BLaER1 treated with 17β-estradiol and CSF1 and Interleukin-3, amounts not matched to agents 10 nM and 100 nM (cell line): ENCODE data around the gene FKBP5.

Source experiments
- H3K27ac ChIP-seq, 11 experiments: shearing (Covaris generic); formaldehyde crosslinking; 2 replicates each; pipeline ENCODE4 v1.8.1; 2022
- H3K27me3 ChIP-seq, 11 experiments: shearing (Covaris generic); formaldehyde crosslinking; 2 replicates each; pipeline ENCODE4 v1.8.1; 2022
- H3K36me3 ChIP-seq, 11 experiments: shearing (Covaris generic); formaldehyde crosslinking; 2 replicates each; pipeline ENCODE4 v1.8.1; 2022
- H3K4me1 ChIP-seq, 10 experiments: shearing (Covaris generic); formaldehyde crosslinking; 2 replicates each; pipeline ENCODE4 v1.8.1; 2022
- H3K4me2 ChIP-seq, 11 experiments: shearing (Covaris generic); formaldehyde crosslinking; 2 replicates each; pipeline ENCODE4 v1.8.1; 2022
- H3K4me3 ChIP-seq, 10 experiments: shearing (Covaris generic); formaldehyde crosslinking; 2 replicates each; pipeline ENCODE4 v1.8.1; 2022
- H3K9ac ChIP-seq, 11 experiments: shearing (Covaris generic); formaldehyde crosslinking; 2 replicates each; pipeline ENCODE4 v1.8.1; 2022
- H3K9me3 ChIP-seq, 11 experiments: shearing (Covaris generic); formaldehyde crosslinking; replicated peaks in 1 of 11; 2 replicates each; pipeline ENCODE4 v1.8.1; 2022
- H4K20me1 ChIP-seq, 11 experiments: shearing (Covaris generic); formaldehyde crosslinking; 2 replicates each; pipeline ENCODE4 v1.8.1; 2022
- Cebpa-rat ChIP-seq, 11 experiments: shearing (Covaris generic); IDR thresholded peaks; 2 replicates each; pipeline ENCODE4 v1.8.1; 2022

The FKBP5 gene

DNA sequence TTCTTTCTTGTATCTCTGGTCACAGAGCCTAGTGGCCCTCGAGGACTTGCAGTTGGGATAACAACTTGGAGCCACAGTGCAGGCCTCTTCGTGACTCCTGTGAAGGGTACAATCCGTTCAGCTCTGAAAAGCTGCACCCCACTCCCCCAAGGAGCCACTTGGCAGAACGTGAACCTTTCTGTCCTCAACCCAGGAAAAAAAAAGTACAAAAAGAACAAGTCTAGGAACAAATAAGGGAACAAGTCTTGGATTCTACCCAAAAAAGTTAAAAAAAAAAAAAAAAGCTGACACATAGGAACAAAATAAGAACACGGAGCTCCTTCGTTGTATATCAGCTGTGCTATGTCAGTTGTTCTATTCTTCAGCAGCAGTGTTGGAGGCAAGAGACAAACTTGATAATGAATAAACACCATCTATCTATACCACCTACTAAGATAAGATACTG is 98.1 kb downstream of the FKBP5 start:
- Histone ChIP-seq H3K4me1 (peaks cover 0 to 21% (median 0%) of the 10 kb centered on the region in 10 experiments; a peak in 7 of 20 replicates), H3K4me3 (no peak overlapping the region), H3K4me2 (no peak overlapping the region), H3K36me3 (peaks cover 40 to 98% (median 81%) of the 10 kb centered on the region in 11 experiments), H3K27me3 (no peaks in the 10 kb centered on the region), H3K27ac (no peak overlapping the region), H3K9ac (no peak overlapping the region), H3K9me3 (no peaks in the 10 kb centered on the region), H4K20me1 (no peaks in the 10 kb centered on the region)
- no peak for TF ChIP-seq Cebpa-rat (IDR thresholded peaks at IDR 0.05)

DNA sequence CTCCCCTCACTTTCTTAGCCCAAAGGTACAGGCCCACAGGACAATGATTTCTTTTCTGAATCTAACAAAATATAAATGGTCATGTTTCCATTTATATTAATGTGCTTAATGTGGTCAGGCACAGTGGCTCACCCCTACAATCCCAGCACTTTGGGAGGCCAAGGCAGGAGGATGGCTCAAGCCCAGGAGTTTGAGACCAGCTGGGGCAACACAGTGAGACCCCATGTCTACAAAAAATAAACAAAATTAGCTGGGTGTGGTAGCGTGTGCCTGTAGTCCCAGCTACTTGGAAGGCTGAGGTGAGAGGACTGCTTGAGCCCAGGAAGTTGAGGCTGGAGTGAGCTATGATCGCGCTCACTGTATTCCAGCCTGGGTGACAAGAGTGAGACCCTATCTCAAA is 98.8 kb downstream of the FKBP5 start:
- Histone ChIP-seq H3K9ac (no peak overlapping the region), H3K4me2 (no peak overlapping the region), H3K27ac (no peak overlapping the region), H3K9me3 (no peaks in the 10 kb centered on the region), H3K4me3 (no peak overlapping the region), H4K20me1 (no peaks in the 10 kb centered on the region), H3K27me3 (no peaks in the 10 kb centered on the region), H3K4me1 (peaks cover 0 to 21% (median 0%) of the 10 kb centered on the region in 10 experiments; a peak in 7 of 20 replicates), H3K36me3 (peaks cover 32 to 93% (median 74%) of the 10 kb centered on the region in 11 experiments; a peak in 21 of 22 replicates)
- TF ChIP-seq Cebpa-rat (IDR thresholded peaks at IDR 0.05) = no peak

DNA sequence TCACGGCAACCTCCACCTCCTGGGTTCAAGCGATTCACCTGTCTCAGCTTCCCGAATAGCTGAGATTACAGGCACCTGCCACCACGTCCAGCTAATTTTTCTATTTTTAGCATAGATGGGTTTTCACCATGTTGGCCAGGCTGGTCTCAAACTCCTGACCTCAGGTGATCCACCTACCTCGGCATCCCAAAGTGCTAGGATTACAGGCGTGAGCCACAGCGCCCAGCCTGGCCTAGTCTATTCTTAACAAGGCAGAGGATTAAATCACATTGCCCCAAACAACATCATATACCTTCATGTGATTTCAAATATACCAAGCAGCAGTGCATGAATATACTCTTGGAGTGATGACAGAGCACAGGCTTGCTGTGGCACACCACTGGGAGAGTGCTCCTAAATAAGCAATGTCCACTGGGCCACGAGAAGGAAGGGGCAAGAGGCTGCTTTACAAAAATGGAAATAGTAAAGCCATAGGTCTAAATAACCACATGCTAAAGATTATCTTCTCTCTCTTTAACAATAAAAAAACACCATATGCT is 99.4 kb downstream of the FKBP5 start:
- H3K4me1 ChIP-seq = peaks cover 0 to 21% (median 0%) of the 10 kb centered on the region in 10 experiments; a peak in 7 of 20 replicates
- H3K27me3 ChIP-seq = no peaks in the 10 kb centered on the region
- TF ChIP-seq Cebpa-rat (IDR thresholded peaks at IDR 0.05) = no peak
- H4K20me1 ChIP-seq = no peaks in the 10 kb centered on the region
- H3K9me3 ChIP-seq = no peaks in the 10 kb centered on the region
- H3K4me2 ChIP-seq = no peak overlapping the region
- H3K4me3 ChIP-seq = no peak overlapping the region
- no peak overlapping the region for H3K27ac ChIP-seq
- H3K36me3 ChIP-seq = peaks cover 26 to 87% (median 69%) of the 10 kb centered on the region in 11 experiments; a peak in 21 of 22 replicates
- no peak overlapping the region for H3K9ac ChIP-seq

DNA sequence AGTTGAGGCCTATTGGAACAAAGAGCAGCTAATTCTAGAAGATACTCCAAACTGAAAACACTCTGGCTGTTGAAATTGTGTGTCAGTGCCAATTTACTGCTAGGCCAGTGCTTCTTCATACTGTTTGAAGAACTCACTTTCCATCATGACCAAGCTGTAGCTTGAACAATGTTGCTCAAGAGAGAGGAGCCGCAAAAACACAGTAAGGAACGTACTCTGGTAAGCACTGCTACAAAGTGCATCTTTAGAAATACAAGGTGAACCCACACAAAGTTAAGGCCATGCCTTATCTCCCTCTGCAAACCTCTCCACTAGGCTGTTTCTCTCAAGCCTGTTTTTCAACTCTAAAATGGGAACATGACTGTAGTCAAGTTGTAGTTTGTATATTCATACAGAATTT is 101.5 kb downstream of the FKBP5 start:
- Histone ChIP-seq H4K20me1 (no peaks in the 10 kb centered on the region), H3K4me1 (peaks cover 9 to 28% (median 15%) of the 10 kb centered on the region in 10 experiments), H3K4me2 (peak overlapping the region in 1 of 11 experiments; percentile 22; a peak in 1 of 22 replicates), H3K4me3 (no peak overlapping the region), H3K27ac (no peak overlapping the region), H3K9me3 (no peaks in the 10 kb centered on the region), H3K27me3 (no peaks in the 10 kb centered on the region), H3K36me3 (peaks cover 18 to 66% (median 52%) of the 10 kb centered on the region in 11 experiments; a peak in 21 of 22 replicates), H3K9ac (no peak overlapping the region)
- TF ChIP-seq Cebpa-rat (IDR thresholded peaks at IDR 0.05) = no peak

DNA sequence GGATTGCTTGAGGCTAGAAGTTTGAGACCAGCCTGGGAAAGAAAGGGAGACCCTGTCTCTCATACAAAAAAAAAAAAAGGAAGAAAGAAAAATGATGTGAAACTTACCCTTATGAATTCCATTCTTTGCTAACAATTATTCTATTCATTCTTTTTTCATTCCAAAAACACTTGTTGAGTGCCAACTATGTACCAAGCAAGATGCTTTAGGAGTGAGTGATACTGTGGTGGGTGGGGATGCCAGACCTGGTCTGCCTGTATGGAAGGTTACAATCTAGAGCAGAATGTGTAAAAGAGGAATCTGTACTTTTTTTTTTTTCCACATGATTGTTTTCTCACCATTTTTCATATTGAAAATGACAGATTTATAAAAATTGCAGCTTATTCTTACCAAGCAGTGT is 102.2 kb downstream of the FKBP5 start:
- Histone ChIP-seq H3K9ac (no peak overlapping the region), H3K36me3 (peaks cover 18 to 60% (median 45%) of the 10 kb centered on the region in 11 experiments; a peak in 21 of 22 replicates), H3K4me2 (peak overlapping the region in 1 of 11 experiments; percentile 22; a peak in 1 of 22 replicates), H3K4me1 (peaks cover 15 to 34% (median 21%) of the 10 kb centered on the region in 10 experiments), H3K9me3 (no peaks in the 10 kb centered on the region), H3K27me3 (no peaks in the 10 kb centered on the region), H3K27ac (0 out of 22 replicates have a peak overlapping the region, but pooled peaks of 1 of the 11 experiments have one; percentile 3), H3K4me3 (no peak overlapping the region), H4K20me1 (no peaks in the 10 kb centered on the region)
- TF ChIP-seq Cebpa-rat (IDR thresholded peaks at IDR 0.05) = no peak

DNA sequence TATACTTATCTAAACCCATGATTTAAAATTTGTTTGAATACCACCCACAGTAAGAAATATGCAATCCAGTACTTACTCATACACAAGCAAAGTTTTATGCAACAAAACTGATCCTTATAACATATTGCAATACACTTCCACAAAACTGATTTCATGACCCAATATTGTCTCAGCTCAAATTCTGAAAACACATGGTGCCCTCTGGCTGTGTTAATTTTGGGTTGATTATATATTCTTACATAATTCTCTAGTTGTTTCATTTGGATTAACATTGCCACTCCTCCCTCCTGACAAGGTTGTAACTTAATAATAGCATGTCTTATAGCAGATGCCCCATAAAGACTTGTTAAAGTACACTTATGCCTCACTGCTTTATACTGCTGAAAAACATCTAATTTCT is 103.1 kb downstream of the FKBP5 start:
- no peak overlapping the region for H3K27ac ChIP-seq
- no peaks in the 10 kb centered on the region for H4K20me1 ChIP-seq
- H3K36me3 ChIP-seq = peaks cover 17 to 52% (median 37%) of the 10 kb centered on the region in 11 experiments; a peak in 21 of 22 replicates
- H3K9ac ChIP-seq = no peak overlapping the region
- no peaks in the 10 kb centered on the region for H3K27me3 ChIP-seq
- H3K9me3 ChIP-seq = no peaks in the 10 kb centered on the region
- no peak overlapping the region for H3K4me2 ChIP-seq
- H3K4me1 ChIP-seq = peaks cover 16 to 38% (median 30%) of the 10 kb centered on the region in 10 experiments
- no peak for TF ChIP-seq Cebpa-rat (IDR thresholded peaks at IDR 0.05)
- no peak overlapping the region for H3K4me3 ChIP-seq

DNA sequence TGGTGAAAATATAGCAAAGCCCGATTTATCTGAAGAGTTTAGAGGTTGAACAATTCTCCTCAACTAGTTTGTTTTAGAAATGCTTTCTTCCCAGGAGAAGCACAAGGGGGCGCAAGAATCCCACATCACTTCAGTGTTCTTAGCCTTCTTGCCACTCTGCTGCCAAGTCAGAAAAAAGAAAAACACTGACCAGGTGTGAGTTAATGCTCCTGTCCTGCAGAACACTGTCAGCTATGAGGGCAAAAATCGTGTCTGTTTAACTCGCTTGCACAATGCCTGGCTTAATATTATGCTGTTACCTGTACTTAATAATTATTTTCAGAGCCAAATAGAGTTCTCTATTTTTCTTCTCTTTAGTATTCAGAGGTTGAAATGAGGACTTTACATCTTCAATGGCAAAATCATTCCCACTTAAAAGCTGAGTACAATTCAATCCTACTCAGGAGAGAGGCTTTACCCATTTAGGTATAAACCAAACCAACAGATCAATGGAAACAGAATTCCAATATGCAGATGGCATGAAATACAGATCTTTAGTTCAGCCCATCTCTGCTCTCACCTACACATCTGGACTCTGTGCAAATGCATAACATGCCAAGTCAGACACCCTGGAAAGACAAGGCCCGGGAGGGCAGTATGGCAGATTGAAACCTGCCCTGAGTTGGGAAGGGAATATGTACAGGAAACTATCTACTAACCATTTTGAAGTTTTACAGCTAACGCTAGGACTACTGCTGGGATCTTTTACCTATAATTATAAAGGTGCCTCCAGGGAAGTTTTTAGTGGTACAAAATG is 104.6 kb downstream of the FKBP5 start:
- no peak overlapping the region for H3K27ac ChIP-seq
- no peak overlapping the region; a peak in 1 of 22 replicates for H3K9ac ChIP-seq
- H3K4me2 ChIP-seq = no peak overlapping the region
- no peaks in the 10 kb centered on the region for H3K9me3 ChIP-seq
- no peaks in the 10 kb centered on the region for H3K27me3 ChIP-seq
- H4K20me1 ChIP-seq = no peaks in the 10 kb centered on the region
- H3K4me3 ChIP-seq = no peak overlapping the region
- H3K4me1 ChIP-seq = peaks cover 16 to 38% (median 30%) of the 10 kb centered on the region in 10 experiments
- TF ChIP-seq Cebpa-rat (IDR thresholded peaks at IDR 0.05) = no peak
- peaks cover 12 to 52% (median 24%) of the 10 kb centered on the region in 11 experiments; a peak in 18 of 22 replicates for H3K36me3 ChIP-seq

DNA sequence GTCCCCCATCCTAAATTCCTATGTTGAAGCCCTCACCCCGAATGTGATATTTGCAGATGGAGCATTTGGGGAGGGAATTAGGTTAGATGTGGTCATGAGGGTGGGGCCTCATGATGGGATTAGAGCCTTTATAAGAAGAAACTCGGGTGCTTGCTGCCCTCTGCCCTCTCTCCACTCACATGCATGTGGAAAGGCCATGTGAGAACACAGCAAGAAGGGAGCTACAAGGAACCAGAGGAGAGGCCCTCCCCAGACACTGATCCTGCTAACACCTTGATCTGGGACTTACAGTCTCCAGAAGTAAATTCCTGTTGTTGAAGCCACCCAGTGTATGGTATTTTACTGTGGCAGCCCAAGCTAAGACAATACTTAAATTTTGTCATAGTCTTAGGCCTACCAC is 106.4 kb downstream of the FKBP5 start:
- Histone ChIP-seq H3K27ac (peak overlapping the region in 6 of 11 experiments; percentile 5 to 64 (median 48); a peak in 8 of 22 replicates), H3K4me1 (peaks cover 12 to 38% (median 30%) of the 10 kb centered on the region in 10 experiments), H3K4me3 (no peak overlapping the region), H3K36me3 (peaks cover 13 to 54% (median 33%) of the 10 kb centered on the region in 11 experiments; a peak in 19 of 22 replicates), H3K9me3 (no peaks in the 10 kb centered on the region), H4K20me1 (no peaks in the 10 kb centered on the region), H3K4me2 (peak overlapping the region in 9 of 11 experiments; percentile 25 to 75 (median 64); a peak in 16 of 22 replicates), H3K27me3 (no peaks in the 10 kb centered on the region), H3K9ac (peak overlapping the region in 8 of 11 experiments; percentile 16 to 61 (median 34); a peak in 12 of 22 replicates)
- no peak for TF ChIP-seq Cebpa-rat (IDR thresholded peaks at IDR 0.05)

DNA sequence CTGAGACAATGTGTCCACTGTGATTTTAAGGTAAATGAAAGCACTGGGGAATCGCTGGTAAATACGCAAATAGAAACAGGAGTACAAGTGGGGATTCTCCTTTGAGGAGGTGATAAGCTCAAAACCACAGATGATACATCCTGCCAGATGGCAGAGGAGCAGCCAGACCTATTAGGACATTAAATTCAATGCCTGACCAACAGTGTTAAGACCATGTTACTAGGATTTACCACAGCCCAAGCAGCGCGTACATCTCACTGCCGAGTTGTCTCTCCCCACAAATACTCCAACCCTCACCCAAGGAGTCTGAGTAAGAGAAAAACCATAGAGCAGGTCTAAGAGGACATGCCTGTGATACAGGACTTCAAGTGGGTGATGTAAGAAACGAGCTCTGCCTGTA is 107.1 kb downstream of the FKBP5 start:
- no peak overlapping the region for H3K4me3 ChIP-seq
- H4K20me1 ChIP-seq = no peaks in the 10 kb centered on the region
- peaks cover 20 to 54% (median 34%) of the 10 kb centered on the region in 11 experiments; a peak in 21 of 22 replicates for H3K36me3 ChIP-seq
- H3K9me3 ChIP-seq = no peaks in the 10 kb centered on the region
- no peaks in the 10 kb centered on the region for H3K27me3 ChIP-seq
- H3K4me2 ChIP-seq = peak overlapping the region in 10 of 11 experiments; percentile 13 to 75 (median 62); a peak in 18 of 22 replicates
- H3K4me1 ChIP-seq = peaks cover 6 to 34% (median 28%) of the 10 kb centered on the region in 10 experiments
- TF ChIP-seq Cebpa-rat (IDR thresholded peaks at IDR 0.05) = no peak
- H3K27ac ChIP-seq = peak overlapping the region in 6 of 11 experiments; percentile 5 to 64 (median 48); a peak in 9 of 22 replicates
- H3K9ac ChIP-seq = peak overlapping the region in 8 of 11 experiments; percentile 24 to 61 (median 48); a peak in 13 of 22 replicates
